Measurements from ENCODE around the gene U2AF1L4. TPM values are rescaled to one million over a fixed set of nuclear protein-coding genes. Genes with fewer than 3 reads are reported as not detected.

The U2AF1L4 gene
- total and polyA plus RNA-seq, 7 donors: 12.3 to 28.7 (median 18.7) TPM

GRCh38 chr19:35733180-35734125 lies 11.8 kb downstream of the U2AF1L4 start:
- Histone ChIP-seq H3K9me3 (no peaks in the 10 kb centered on the region), H3K4me1 (no peaks in the 10 kb centered on the region), H3K27ac (no peak overlapping the region), H3K36me3 (ENCODE audit: insufficient read depth in 1 of 2, low read depth in 1 of 2) (peaks cover 5 to 99% of the 10 kb centered on the region in 2 donors), H3K4me3 (no peak overlapping the region), H3K27me3 (ENCODE audit: insufficient read depth in 3 of 3, low read length in 2 of 3) (no peaks in the 10 kb centered on the region)
- no peak for TF ChIP-seq CTCF (IDR thresholded peaks at IDR 0.05)
- DNase-seq: no peak
- intact Hi-C loops (cut with DNase I): no loop called here
- peak in 2 of 4 donors; percentile 24 to 30 for ATAC-seq
- 88 to 91% (median 90%) methylated on average over 24 to 35 of the region's 35 CpGs for WGBS, 3 donors

GRCh38 chr19:35732540-35733179 lies 12.6 kb downstream of the U2AF1L4 start:
- Histone ChIP-seq H3K4me3 (no peak overlapping the region), H3K4me1 (no peaks in the 10 kb centered on the region), H3K36me3 (ENCODE audit: insufficient read depth in 1 of 2, low read depth in 1 of 2) (peaks cover 5 to 99% of the 10 kb centered on the region in 2 donors), H3K9me3 (no peaks in the 10 kb centered on the region), H3K27me3 (ENCODE audit: insufficient read depth in 3 of 3, low read length in 2 of 3) (no peaks in the 10 kb centered on the region), H3K27ac (no peak overlapping the region)
- no peak for TF ChIP-seq CTCF (IDR thresholded peaks at IDR 0.05)
- ATAC-seq (no peak), DNase-seq (no peak)
- intact Hi-C loops (cut with DNase I): no loop called here
- 84 to 89% (median 84%) methylated on average over 24 to 25 of the region's 25 CpGs for WGBS, 3 donors

GRCh38 chr19:35731779-35732405 lies 13.3 kb downstream of the U2AF1L4 start:
- H3K4me1 ChIP-seq: no peaks in the 10 kb centered on the region
- H3K27me3 ChIP-seq (ENCODE audit: insufficient read depth in 3 of 3, low read length in 2 of 3): no peaks in the 10 kb centered on the region
- intact Hi-C loops (cut with DNase I): no loop called here
- DNase-seq: no peak
- no peak for ATAC-seq
- peaks cover 8 to 99% of the 10 kb centered on the region in 2 donors for H3K36me3 ChIP-seq (ENCODE audit: insufficient read depth in 1 of 2, low read depth in 1 of 2)
- H3K27ac ChIP-seq: no peak overlapping the region
- no peaks in the 10 kb centered on the region for H3K9me3 ChIP-seq
- no peak overlapping the region for H3K4me3 ChIP-seq
- no peak for TF ChIP-seq CTCF (IDR thresholded peaks at IDR 0.05)
- 81 to 85% (median 85%) methylated on average over 19 to 21 of the region's 21 CpGs for WGBS, 3 donors

DNA sequence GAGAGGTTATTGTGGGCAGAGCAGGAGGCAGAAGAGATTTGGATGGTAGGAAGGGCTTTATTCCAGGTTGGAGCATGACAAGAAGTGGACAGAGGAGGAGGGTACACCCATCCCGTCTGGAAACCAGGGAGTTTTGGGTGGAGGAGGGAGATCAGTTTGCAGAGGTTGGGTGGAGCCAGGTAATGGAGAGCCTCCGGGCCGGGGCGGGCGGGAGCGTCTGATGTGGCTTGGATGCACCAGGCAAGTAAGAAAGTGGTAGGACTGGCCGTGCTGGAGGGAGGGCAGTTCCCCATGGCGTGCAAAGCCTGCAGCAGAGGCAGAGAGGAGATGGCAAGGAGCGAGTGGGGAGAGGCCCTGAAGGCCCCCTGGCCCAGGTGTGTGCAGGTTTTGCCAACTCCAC lies 13.9 kb downstream of the U2AF1L4 start:
- peaks cover 8 to 99% of the 10 kb centered on the region in 2 donors for H3K36me3 ChIP-seq (ENCODE audit: insufficient read depth in 1 of 2, low read depth in 1 of 2)
- peak in 1 of 2 donors; percentile 30 for DNase-seq

More for the DNA sequence above, 13.9 kb downstream of the U2AF1L4 start:
- H3K4me1 ChIP-seq: no peaks in the 10 kb centered on the region
- no peak overlapping the region for H3K27ac ChIP-seq
- ATAC-seq: no peak
- H3K4me3 ChIP-seq: no peak overlapping the region
- H3K9me3 ChIP-seq: no peaks in the 10 kb centered on the region
- WGBS, 3 donors: 83 to 90% (median 89%) methylated on average over 9 of the region's 9 CpGs
- H3K27me3 ChIP-seq (ENCODE audit: insufficient read depth in 3 of 3, low read length in 2 of 3): no peaks in the 10 kb centered on the region
- intact Hi-C loops (cut with DNase I): no loop called here
- no peak for TF ChIP-seq CTCF (IDR thresholded peaks at IDR 0.05)
